HG03060 (cell line): ENCODE results near the gene GPR26.
"Not testable (repeated sequence)": the region's sequence is repeated elsewhere in the genome, so short reads cannot be mapped to it uniquely, and the experiment has no call there.

Source experiments
- ATAC-seq: cut with Tn5 transposase; IDR thresholded peaks from one replicate; pipeline ENCODE4 v1.9.1; 2021; ENCODE audit warnings: low read depth, moderate number of reproducible peaks; ENCODE audit not compliant: unreplicated experiment

Gene GPR26

GRCh38 chr10:123704076-123704475, 37.9 kb downstream of the GPR26 start:
- no peak for ATAC-seq

DNA sequence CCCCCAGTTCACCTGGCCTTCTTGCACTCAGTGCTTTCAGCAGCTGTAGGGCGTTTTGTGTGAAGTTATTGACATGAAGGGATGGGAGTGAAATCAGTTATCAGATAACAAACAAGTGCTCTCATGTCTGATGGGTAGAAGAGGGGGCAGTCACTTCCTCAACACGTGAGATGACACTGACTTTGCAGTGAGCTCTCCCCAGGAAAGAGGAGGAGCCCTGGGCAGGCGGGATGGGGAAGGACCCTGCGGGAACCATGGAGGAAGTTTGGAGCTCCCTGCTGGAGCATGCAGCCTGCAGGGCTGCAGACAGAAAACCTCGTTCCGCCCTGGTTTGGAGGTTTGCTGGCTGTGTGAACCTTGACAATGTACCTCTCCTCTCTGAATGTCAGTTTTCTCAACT, 38.7 kb downstream of the GPR26 start:
- no peak for ATAC-seq

- ATAC-seq = no peak
Measured at GRCh38 chr10:123706236-123706635, 40.1 kb downstream of the GPR26 start.

DNA sequence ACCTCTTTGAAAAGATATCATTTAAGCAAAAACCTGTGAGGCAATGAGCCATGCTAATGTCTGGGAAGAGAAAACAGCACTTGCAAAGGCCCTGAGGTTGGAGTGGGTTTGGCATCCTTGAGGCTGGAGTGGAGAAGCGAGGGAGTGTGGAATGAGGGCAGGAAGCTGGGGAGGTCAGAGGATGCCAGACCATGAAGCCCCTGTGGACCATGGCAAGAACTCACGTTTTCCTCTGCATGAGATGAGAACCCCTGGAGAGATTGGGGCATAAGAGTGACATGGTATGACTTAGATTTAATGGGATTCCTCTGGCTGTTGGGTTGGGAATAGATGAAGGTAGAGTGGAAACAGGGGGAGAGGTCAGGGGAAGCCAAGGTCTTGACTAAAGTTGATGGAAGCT, 49.4 kb downstream of the GPR26 start:
- ATAC-seq = no peak

DNA sequence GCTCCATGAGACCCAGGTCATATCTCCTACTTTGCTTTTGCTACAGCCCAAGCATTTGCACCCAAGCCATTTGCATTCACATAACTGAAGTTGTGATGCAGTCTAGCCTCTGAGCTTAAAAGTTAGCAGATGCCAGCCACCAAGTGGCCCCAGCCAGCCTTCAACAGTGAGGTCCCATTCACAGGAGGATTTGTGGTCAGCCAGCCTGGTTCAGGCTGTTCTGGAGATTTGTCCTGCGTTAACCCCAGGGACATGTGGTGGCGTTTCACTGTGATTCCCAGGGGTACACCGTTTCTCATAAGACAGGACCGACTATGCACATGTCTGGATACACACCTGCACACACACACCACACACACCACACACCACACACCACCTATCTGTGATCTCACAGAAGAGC, 51.2 kb downstream of the GPR26 start:
- ATAC-seq = no peak

- ATAC-seq = no peak
Measured at GRCh38 chr10:123718544-123719060, 52.4 kb downstream of the GPR26 start.

GRCh38 chr10:123720536-123720935, 54.4 kb downstream of the GPR26 start:
- no peak for ATAC-seq

GRCh38 chr10:123721441-123722049, 55.4 kb downstream of the GPR26 start:
- no peak for ATAC-seq

- no peak for ATAC-seq
Measured at GRCh38 chr10:123722351-123722750, 56.2 kb downstream of the GPR26 start.

DNA sequence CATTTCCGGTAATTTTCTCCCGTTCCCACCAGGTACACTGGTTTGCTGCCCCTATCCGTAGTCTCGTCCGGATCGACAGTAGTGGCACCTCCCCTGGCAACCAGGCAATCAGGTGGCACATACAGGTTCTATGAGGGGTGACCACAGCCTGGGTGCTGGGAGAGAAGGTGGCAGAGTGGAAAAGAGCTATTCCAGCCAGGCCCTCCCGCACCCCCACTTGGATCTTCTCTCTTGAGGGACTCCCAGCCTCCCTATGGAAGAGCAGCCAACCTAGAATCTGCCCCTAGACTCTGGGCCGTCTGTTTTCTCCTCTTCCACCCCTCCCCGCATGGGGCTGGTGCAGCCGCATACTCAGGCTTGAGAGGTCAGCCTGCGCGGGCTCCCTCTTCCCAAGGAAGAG, 58.6 kb downstream of the GPR26 start:
- no peak for ATAC-seq

GRCh38 chr10:123726381-123726780, 60.2 kb downstream of the GPR26 start:
- ATAC-seq = no peak

GRCh38 chr10:123726836-123727235, 60.7 kb downstream of the GPR26 start:
- ATAC-seq = no peak

- ATAC-seq = no peak
Measured at GRCh38 chr10:123729523-123729922, 63.4 kb downstream of the GPR26 start.

DNA sequence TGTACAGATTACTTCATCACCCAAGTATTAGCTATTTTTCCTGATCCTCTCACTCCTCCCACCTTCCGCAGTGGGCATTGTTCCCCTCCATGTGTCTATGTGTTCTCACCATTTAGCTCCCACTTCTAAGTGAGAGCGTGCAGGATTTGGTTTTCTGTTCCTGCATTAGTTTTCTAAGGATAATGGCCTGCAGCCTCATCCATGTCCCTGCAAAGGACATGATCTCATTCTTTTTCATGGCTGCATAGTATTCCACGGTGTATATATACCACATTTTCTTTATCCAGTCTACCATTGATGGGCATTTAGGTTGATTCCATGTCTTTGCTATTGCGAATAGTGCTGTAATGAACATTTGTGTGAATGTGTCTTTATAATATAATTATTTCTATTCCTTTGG, 70.8 kb downstream of the GPR26 start:
- ATAC-seq = not testable (repeated sequence)

GRCh38 chr10:123741146-123741545, 75.0 kb downstream of the GPR26 start:
- no peak for ATAC-seq

- no peak for ATAC-seq
Measured at GRCh38 chr10:123741711-123742110, 75.6 kb downstream of the GPR26 start.

DNA sequence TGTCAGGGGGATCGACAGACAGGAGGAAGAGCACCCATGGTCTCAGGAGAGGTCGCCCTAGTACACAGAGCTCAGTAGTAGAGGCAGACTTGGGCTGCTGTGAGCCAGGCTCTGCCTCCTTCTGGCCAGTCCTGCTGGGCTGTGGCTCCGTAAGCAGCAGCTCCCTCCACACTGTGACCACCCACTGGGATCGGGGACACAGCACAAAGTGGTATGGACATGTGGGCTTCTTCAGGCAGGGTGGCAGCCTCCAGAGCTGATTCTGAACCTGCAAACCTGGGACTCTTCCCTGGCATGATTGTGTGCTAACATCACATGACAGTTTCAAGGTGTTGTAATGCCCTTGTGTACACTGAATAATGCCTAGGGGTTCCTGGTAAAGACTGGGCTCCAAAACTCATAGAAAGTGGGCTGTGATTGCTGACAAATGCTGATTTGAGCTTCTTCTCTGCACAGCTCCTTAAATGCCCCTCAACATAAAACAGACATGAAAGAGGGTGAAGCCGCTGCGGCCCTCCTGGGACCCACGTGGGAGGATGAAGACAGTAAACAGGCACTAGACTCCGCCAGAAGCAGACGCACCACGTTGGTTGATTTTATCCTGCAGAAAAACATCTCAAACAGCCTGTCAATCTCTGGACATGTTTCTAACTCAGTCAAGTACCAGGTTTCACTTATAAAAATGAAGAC, 76.7 kb downstream of the GPR26 start:
- no peak for ATAC-seq

DNA sequence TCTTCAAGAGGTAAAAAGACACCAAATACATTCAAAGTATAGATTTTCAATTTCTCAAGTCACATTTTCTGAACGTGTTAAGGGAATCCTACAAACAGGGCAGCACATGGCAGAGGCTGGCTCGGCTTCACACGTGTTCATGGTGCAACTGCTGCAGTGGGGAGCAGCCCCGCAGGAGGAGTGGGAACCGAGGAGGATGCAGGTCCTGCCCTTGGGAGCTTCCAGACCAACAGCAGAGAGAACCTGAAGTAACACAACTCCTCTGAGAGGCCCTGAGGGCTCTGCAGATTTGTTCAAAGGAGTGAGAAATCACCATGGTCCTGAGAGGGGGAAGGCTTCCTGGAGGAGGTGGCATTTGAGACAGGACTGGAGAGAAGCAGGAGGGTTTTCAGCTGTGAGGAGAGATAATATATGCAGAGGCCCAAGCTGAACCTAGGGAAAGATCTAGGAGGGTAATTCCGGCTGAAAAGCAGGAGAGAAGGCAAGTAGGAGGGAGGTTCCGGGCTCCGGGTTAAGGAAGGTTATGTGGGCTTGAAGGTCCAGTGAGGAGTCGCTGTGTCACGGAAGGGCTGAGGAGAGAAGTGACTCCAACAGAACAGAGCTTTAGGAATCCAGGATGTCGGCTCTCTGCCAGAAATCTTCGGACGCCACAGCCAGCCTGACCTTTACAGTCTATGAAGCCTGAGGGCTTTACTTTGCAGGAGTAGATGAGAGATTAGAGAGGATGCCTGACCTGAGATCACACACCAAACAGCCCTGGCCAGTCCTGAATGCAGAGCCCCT, 77.5 kb downstream of the GPR26 start:
- ATAC-seq = no peak

DNA sequence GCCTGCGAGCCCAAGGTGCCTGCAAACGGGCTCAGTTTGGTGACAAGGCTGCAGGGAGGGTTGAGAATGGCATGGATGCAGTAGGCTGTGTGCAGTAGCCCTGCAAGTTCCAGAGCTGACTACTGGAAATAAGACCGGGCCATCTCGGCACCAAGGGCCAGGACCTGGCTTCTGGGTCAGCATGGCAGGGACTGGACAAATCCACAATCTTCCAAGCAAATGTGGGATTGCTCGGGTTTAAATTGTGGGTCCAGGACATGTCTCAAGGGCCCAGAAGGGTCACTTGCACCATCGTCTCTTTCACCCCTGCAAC, 78.0 kb downstream of the GPR26 start:
- ATAC-seq = no peak
